H9 (cell line): ENCODE measurements around the gene IFT25. TPM values are rescaled to one million over a fixed set of nuclear protein-coding genes. Genes with fewer than 3 reads are reported as not detected.

Source experiments
- DNase-seq: peaks from one replicate; pipeline ENCODE4 v3.0.0-alpha.2; 2017
- H2AFZ ChIP-seq: one replicate; pipeline ENCODE4 v1.6.1; 2013; ENCODE audit warnings: mild to moderate bottlenecking, low read length, control low read depth, moderate library complexity
- H2AK5ac ChIP-seq: 2 replicates; pipeline ENCODE4 v1.6.1; 2013; ENCODE audit warnings: low read length, control low read depth, mixed read lengths; ENCODE audit not compliant: insufficient read length
- H2BK120ac ChIP-seq: one replicate; pipeline ENCODE4 v1.6.1; 2013; ENCODE audit warnings: low read depth, mild to moderate bottlenecking, low read length, control low read depth, inconsistent platforms; ENCODE audit not compliant: poor library complexity, severe bottlenecking
- H2BK12ac ChIP-seq: 2 replicates; pipeline ENCODE4 v1.6.1; 2013; ENCODE audit warnings: low read length, control low read depth, mixed read lengths, low read depth; ENCODE audit not compliant: insufficient read length
- H2BK15ac ChIP-seq: 2 replicates; pipeline ENCODE4 v1.6.1; 2013; ENCODE audit warnings: low read depth, low read length, control low read depth
- H2BK20ac ChIP-seq: one replicate; pipeline ENCODE4 v1.6.1; 2013; ENCODE audit warnings: low read depth, mild to moderate bottlenecking, low read length, control low read depth, inconsistent platforms; ENCODE audit not compliant: poor library complexity, severe bottlenecking
- H2BK5ac ChIP-seq: 2 replicates; pipeline ENCODE4 v1.6.1; 2013; ENCODE audit warnings: low read length, control low read depth, mixed read lengths; ENCODE audit not compliant: insufficient read length
- H3K14ac ChIP-seq: 2 replicates; pipeline ENCODE4 v1.6.1; 2013; ENCODE audit warnings: low read length, control low read depth; ENCODE audit not compliant: insufficient read depth
- H3K18ac ChIP-seq: 2 replicates; pipeline ENCODE4 v1.6.1; 2013; ENCODE audit warnings: low read depth, mild to moderate bottlenecking, mixed read lengths, low read length, control low read depth; ENCODE audit not compliant: insufficient read length
- H3K23ac ChIP-seq: 2 replicates; pipeline ENCODE4 v1.6.1; 2013; ENCODE audit warnings: low read length, control low read depth, mixed read lengths, low read depth; ENCODE audit not compliant: insufficient read length
- H3K23me2 ChIP-seq: 2 replicates; pipeline ENCODE4 v1.6.1; 2013; ENCODE audit warnings: low read depth, mild to moderate bottlenecking, mixed read lengths, low read length, control low read depth; ENCODE audit not compliant: insufficient read length, poor library complexity, severe bottlenecking
- H3K27ac ChIP-seq: 2 replicates; pipeline ENCODE4 v1.5.1; 2013; ENCODE audit warnings: low read length, control low read depth, mixed read lengths, low read depth; ENCODE audit not compliant: insufficient read length
- H3K27me3 ChIP-seq: 2 replicates; pipeline ENCODE4 v1.6.1; 2013; ENCODE audit warnings: low read length, control low read depth, inconsistent platforms; ENCODE audit not compliant: insufficient read depth
- H3K4ac ChIP-seq: 2 replicates; pipeline ENCODE4 v1.6.1; 2013; ENCODE audit warnings: low read depth, mild to moderate bottlenecking, control low read depth, inconsistent platforms, low read length, moderate library complexity
- H3K4me1 ChIP-seq: 2 replicates; pipeline ENCODE4 v1.6.1; 2013; ENCODE audit warnings: low read length, control low read depth, inconsistent platforms; ENCODE audit not compliant: insufficient read depth
- H3K4me2 ChIP-seq: 2 replicates; pipeline ENCODE4 v1.6.1; 2013; ENCODE audit warnings: low read length, control low read depth, mixed read lengths; ENCODE audit not compliant: insufficient read length, insufficient read depth
- H3K56ac ChIP-seq: 2 replicates; pipeline ENCODE4 v1.6.1; 2013; ENCODE audit warnings: low read depth, mild to moderate bottlenecking, mixed read lengths, low read length, control low read depth; ENCODE audit not compliant: insufficient read length
- H3K79me1 ChIP-seq: 2 replicates; pipeline ENCODE4 v1.6.1; 2013; ENCODE audit warnings: low read depth, mild to moderate bottlenecking, moderate library complexity, low read length, control low read depth, inconsistent platforms; ENCODE audit not compliant: insufficient read depth, poor library complexity, severe bottlenecking
- H3K79me2 ChIP-seq: 2 replicates; pipeline ENCODE4 v1.6.1; 2013; ENCODE audit warnings: low read length, control low read depth, inconsistent platforms; ENCODE audit not compliant: insufficient read depth
- H3K9ac ChIP-seq: 2 replicates; pipeline ENCODE4 v1.6.1; 2013; ENCODE audit warnings: low read length, control low read depth, mixed read lengths; ENCODE audit not compliant: insufficient read length; ENCODE audit errors: extremely low read depth
- H3K9me3 ChIP-seq: one replicate; pipeline ENCODE4 v1.6.1; 2013; ENCODE audit warnings: low read depth, low read length, inconsistent platforms; ENCODE audit not compliant: control insufficient read depth
- H3T11ph ChIP-seq: one replicate; pipeline ENCODE4 v1.6.1; 2013; ENCODE audit warnings: mild to moderate bottlenecking, low read length, control low read depth, inconsistent platforms
- H4K20me1 ChIP-seq: one replicate; pipeline ENCODE4 v1.6.1; 2013; ENCODE audit not compliant: control insufficient read depth, insufficient read length, insufficient read depth
- H4K5ac ChIP-seq: 2 replicates; pipeline ENCODE4 v1.6.1; 2013; ENCODE audit warnings: low read depth, mild to moderate bottlenecking, mixed read lengths, low read length, control low read depth; ENCODE audit not compliant: insufficient read length
- H4K8ac ChIP-seq: replicated peaks from 2 replicates; pipeline ENCODE4 v1.6.1; 2013; ENCODE audit warnings: low read length, control low read depth, mixed read lengths, low read depth; ENCODE audit not compliant: insufficient read length
- H4K91ac ChIP-seq: 2 replicates; pipeline ENCODE4 v1.6.1; 2013; ENCODE audit warnings: low read depth, mild to moderate bottlenecking, moderate library complexity, mixed read lengths, low read length, control low read depth; ENCODE audit not compliant: insufficient read length
- H3K27ac Mint-ChIP-seq, 3 experiments: 2 replicates in 2 of 3; 3 replicates in 1 of 3; pipeline ENCODE4 v1.8.0; 2020 to 2021; ENCODE audit warnings: mixed read lengths in 3 of 3, mild to moderate bottlenecking in 1 of 3, moderate library complexity in 1 of 3
- H3K27me3 Mint-ChIP-seq: 2 replicates; pipeline ENCODE4 v1.8.0; 2021; ENCODE audit warnings: low read depth, mild to moderate bottlenecking, moderate library complexity, mixed read lengths
- H3K36me3 Mint-ChIP-seq, 3 experiments: 2 replicates in 2 of 3; 3 replicates in 1 of 3; pipeline ENCODE4 v1.8.0; 2020 to 2021; ENCODE audit warnings: low read depth in 3 of 3, mixed read lengths in 3 of 3; ENCODE audit not compliant: insufficient read depth in 1 of 3
- H3K4me1 Mint-ChIP-seq, 2 experiments: 2 replicates each; pipeline ENCODE4 v1.8.0; 2020; ENCODE audit warnings: mixed read lengths in 2 of 2
- H3K4me3 Mint-ChIP-seq, 2 experiments: 2 replicates in 1 of 2; 3 replicates in 1 of 2; pipeline ENCODE4 v1.8.0; 2020 to 2021; ENCODE audit warnings: mild to moderate bottlenecking in 2 of 2, mixed read lengths in 2 of 2, moderate library complexity in 1 of 2
- H3K9me3 Mint-ChIP-seq, 2 experiments: 2 replicates in 1 of 2; 3 replicates in 1 of 2; pipeline ENCODE4 v1.8.0; 2020; ENCODE audit warnings: mild to moderate bottlenecking in 2 of 2, mixed read lengths in 2 of 2, moderate library complexity in 1 of 2
- WGBS: extraction: QIAGEN DNeasy Blood & Tissue Kit; methylation state at CpG from one replicate; pipeline ENCODE4 v1.1.7; 2013; ENCODE audit warnings: missing lambda C conversion rate, low lambda C conversion rate, mixed read lengths; ENCODE audit not compliant: insufficient read length; ENCODE audit errors: extremely low coverage; 5-methylcytosine and 5-hydroxymethylcytosine counted together
- total RNA-seq: library from RNA; stranded (reverse); gene quantifications from 2 replicates; pipeline ENCODE4 v1.2.1, GENCODE V29; 2021
- TF ChIP-seq, protein P1 (sequence below): fragments of 200-600 bp; sonication (generic); conservative IDR thresholded peaks from 3 replicates; pipeline ENCODE4 v1.8.0; 2021; ENCODE audit warnings: antibody characterized with exemption, mild to moderate bottlenecking

IFT25 gene
- total RNA-seq, 1 experiment from 2014 or later = 36.8 TPM

DNA sequence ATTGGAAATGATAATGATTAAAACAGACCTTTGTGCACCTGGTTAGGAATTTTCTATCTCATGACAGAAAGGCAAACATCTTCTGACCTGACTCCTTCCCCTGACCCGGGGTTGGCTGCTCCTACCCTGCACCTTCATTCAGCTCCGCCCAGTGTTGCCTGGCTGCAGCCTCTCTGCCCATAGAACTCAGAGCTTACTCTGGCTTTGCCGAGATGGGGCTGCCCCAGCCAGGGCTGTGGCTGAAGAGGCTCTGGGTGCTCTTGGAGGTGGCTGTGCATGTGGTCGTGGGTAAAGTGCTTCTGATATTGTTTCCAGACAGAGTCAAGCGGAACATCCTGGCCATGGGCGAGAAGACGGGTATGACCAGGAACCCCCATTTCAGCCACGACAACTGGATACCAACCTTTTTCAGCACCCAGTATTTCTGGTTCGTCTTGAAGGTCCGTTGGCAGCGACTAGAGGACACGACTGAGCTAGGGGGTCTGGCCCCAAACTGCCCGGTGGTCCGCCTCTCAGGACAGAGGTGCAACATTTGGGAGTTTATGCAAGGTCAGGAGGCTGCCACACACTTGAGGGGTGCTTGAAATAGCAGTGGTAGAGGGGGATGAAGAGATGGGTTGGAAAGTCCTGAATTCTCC lies 51.4 kb downstream of the IFT25 start, which contains the start of gene DIO1:
Gene DIO1, plus strand, starts transcription at position 189 of the 638 bp plus-strand sequence. Its CDS starts 24 bp downstream, at position 213.
- no peaks in the 10 kb centered on the region for H3K9me3 Mint-ChIP-seq
- Histone ChIP-seq H3K27me3 (no peaks in the 10 kb centered on the region), H3K18ac (no peak within 1 kb of the TSS), H3K27ac (no peak within 1 kb of the TSS), H2BK15ac (no peak within 1 kb of the TSS), H3K79me1 (no peaks in the 10 kb centered on the region), H3K79me2 (no peaks in the 10 kb centered on the region), H3K56ac (no peak within 1 kb of the TSS), H3K23ac (no peak within 1 kb of the TSS), H3T11ph (no peak within 1 kb of the TSS), H3K4me2 (no peak within 1 kb of the TSS), H3K9ac (no peak within 1 kb of the TSS), H2BK20ac (no peak within 1 kb of the TSS), H4K91ac (no peak within 1 kb of the TSS), H3K9me3 (no peaks in the 10 kb centered on the region), H3K14ac (no peak within 1 kb of the TSS), H2BK5ac (no peak within 1 kb of the TSS), H3K4ac (no peak within 1 kb of the TSS), H4K8ac (no peak within 1 kb of the TSS), H2AFZ (no peak within 1 kb of the TSS), H3K23me2 (no peaks in the 10 kb centered on the region), H3K4me1 (no peaks in the 10 kb centered on the region; the same call in 1 of the 2 replicates), H4K20me1 (no peaks in the 10 kb centered on the region), H2AK5ac (no peak within 1 kb of the TSS), H2BK12ac (no peak within 1 kb of the TSS), H2BK120ac (no peak within 1 kb of the TSS), H4K5ac (no peak within 1 kb of the TSS)
- peaks cover 10% of the 10 kb centered on the region for H3K27me3 Mint-ChIP-seq
- TF ChIP-seq, protein P1, sequence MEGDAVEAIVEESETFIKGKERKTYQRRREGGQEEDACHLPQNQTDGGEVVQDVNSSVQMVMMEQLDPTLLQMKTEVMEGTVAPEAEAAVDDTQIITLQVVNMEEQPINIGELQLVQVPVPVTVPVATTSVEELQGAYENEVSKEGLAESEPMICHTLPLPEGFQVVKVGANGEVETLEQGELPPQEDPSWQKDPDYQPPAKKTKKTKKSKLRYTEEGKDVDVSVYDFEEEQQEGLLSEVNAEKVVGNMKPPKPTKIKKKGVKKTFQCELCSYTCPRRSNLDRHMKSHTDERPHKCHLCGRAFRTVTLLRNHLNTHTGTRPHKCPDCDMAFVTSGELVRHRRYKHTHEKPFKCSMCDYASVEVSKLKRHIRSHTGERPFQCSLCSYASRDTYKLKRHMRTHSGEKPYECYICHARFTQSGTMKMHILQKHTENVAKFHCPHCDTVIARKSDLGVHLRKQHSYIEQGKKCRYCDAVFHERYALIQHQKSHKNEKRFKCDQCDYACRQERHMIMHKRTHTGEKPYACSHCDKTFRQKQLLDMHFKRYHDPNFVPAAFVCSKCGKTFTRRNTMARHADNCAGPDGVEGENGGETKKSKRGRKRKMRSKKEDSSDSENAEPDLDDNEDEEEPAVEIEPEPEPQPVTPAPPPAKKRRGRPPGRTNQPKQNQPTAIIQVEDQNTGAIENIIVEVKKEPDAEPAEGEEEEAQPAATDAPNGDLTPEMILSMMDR = no peak
- H3K4me1 Mint-ChIP-seq = peaks cover 12 to 17% of the 10 kb centered on the region in 2 experiments
- no CpG with 5 or more reads among the region's 14 CpGs for WGBS
- H3K4me3 Mint-ChIP-seq = no peak within 1 kb of the TSS
- no peak within 1 kb of the TSS; a peak in 1 of 7 replicates for H3K27ac Mint-ChIP-seq
- no peaks in the 10 kb centered on the region for H3K36me3 Mint-ChIP-seq
- DNase-seq = peak; percentile 61
